HG03064 (cell line): ENCODE measurements around the gene COMMD3.
"Not testable (repeated sequence)": the region's sequence is repeated elsewhere in the genome, so short reads cannot be mapped to it uniquely, and the experiment has no call there.

Source experiments
- ATAC-seq: cut with Tn5 transposase; IDR thresholded peaks from one replicate; pipeline ENCODE4 v1.9.1; 2021; ENCODE audit warnings: low read depth; ENCODE audit not compliant: unreplicated experiment

COMMD3 gene

GRCh38 chr10:22316286-22317075 is at the start of gene COMMD3:
Gene COMMD3, plus strand, starts transcription at chr10:22316388. Its CDS starts 30 bp downstream, at chr10:22316418.
- ATAC-seq = peak; percentile 63

- ATAC-seq = no peak
Measured at GRCh38 chr10:22268503-22268902, 47.7 kb upstream of the COMMD3 start.

GRCh38 chr10:22271786-22272185 is 44.4 kb upstream of the COMMD3 start:
- ATAC-seq = no peak

- ATAC-seq = no peak
Measured at GRCh38 chr10:22278441-22278782, 37.8 kb upstream of the COMMD3 start.

- ATAC-seq = no peak
Measured at GRCh38 chr10:22280078-22280477, 36.1 kb upstream of the COMMD3 start.

- ATAC-seq = no peak
Measured at GRCh38 chr10:22285130-22285529, 31.1 kb upstream of the COMMD3 start.

GRCh38 chr10:22293747-22294404 is 22.3 kb upstream of the COMMD3 start:
- ATAC-seq = no peak

GRCh38 chr10:22294694-22295093 is 21.5 kb upstream of the COMMD3 start:
- ATAC-seq = no peak

GRCh38 chr10:22301193-22301592 is 15.0 kb upstream of the COMMD3 start:
- no peak for ATAC-seq

GRCh38 chr10:22303461-22303860 is 12.7 kb upstream of the COMMD3 start:
- no peak for ATAC-seq

GRCh38 chr10:22305721-22306120 is 10.5 kb upstream of the COMMD3 start:
- no peak for ATAC-seq

- peak; percentile 88 for ATAC-seq
Measured at GRCh38 chr10:22308390-22308789, 7.8 kb upstream of the COMMD3 start.

GRCh38 chr10:22309180-22310000 is 6.8 kb upstream of the COMMD3 start:
- ATAC-seq = no peak

- ATAC-seq = not testable (repeated sequence)
Measured at GRCh38 chr10:22310012-22310411, 6.2 kb upstream of the COMMD3 start.

GRCh38 chr10:22310928-22311327 is 5.3 kb upstream of the COMMD3 start:
- ATAC-seq = no peak

- ATAC-seq = no peak
Measured at GRCh38 chr10:22314852-22315251, 1.3 kb upstream of the COMMD3 start.

- ATAC-seq = peak; percentile 13
Measured at GRCh38 chr10:22315455-22316285, 518 bp upstream of the COMMD3 start.

- ATAC-seq = peak; percentile 24
Measured at GRCh38 chr10:22317076-22317370, 835 bp downstream of the COMMD3 start.

- no peak for ATAC-seq
Measured at GRCh38 chr10:22317771-22318565, 1.8 kb downstream of the COMMD3 start.

- ATAC-seq = no peak
Measured at GRCh38 chr10:22318772-22319171, 2.6 kb downstream of the COMMD3 start.
